ENCODE data around the gene EPS8L3. TPM values are rescaled to one million over a fixed set of nuclear protein-coding genes. Genes with fewer than 3 reads are reported as not detected.
"Not testable (repeated sequence)": the region's sequence is repeated elsewhere in the genome, so short reads cannot be mapped to it uniquely, and the experiment has no call there.

EPS8L3 gene
- total RNA-seq, 1 experiment from 2014 or later: 0.96 TPM

- Histone ChIP-seq H3K9ac (ENCODE audit: low read length) (no peak overlapping the region), H4K20me1 (ENCODE audit: insufficient read depth) (no peaks in the 10 kb centered on the region), H3K9me3 (ENCODE audit: control insufficient read depth in 1 of 2, insufficient read depth in 1 of 2, low read depth in 1 of 2, low read length in 2 of 2) (no peaks in the 10 kb centered on the region), H3K4me2 (ENCODE audit: low read length) (no peak overlapping the region), H3K9me2 (ENCODE audit: insufficient read depth) (no peaks in the 10 kb centered on the region), H3K79me2 (ENCODE audit: insufficient read depth, low read length) (no peaks in the 10 kb centered on the region), H3K4me1 (ENCODE audit: control insufficient read depth in 1 of 2, insufficient read depth in 2 of 2, low read length in 2 of 2) (peaks cover 12 to 25% of the 10 kb centered on the region in 2 experiments), H3K36me3 (ENCODE audit: control insufficient read depth in 1 of 2, insufficient read depth in 2 of 2, low read length in 2 of 2) (no peaks in the 10 kb centered on the region), H3K27me3 (ENCODE audit: insufficient read depth, low read length) (no peaks in the 10 kb centered on the region), H2AFZ (ENCODE audit: low read depth, low read length, poor library complexity, severe bottlenecking) (no peak overlapping the region), H3K4me3 (replicated peaks in 1 of 2; ENCODE audit: low read depth in 1 of 2, low read length in 2 of 2) (no peak overlapping the region), H3K27ac (ENCODE audit: low read depth, low read length) (no peak overlapping the region)
- intact Hi-C loops (cut with micrococcal nuclease): no loop called here
- no peak for DNase-seq (ENCODE audit: low read depth, low spot score)
- RAD21 ChIA-PET (ENCODE audit: low non-redundant PET in 1 of 2, low total read pairs in 2 of 2, uncharacterized antibody in 2 of 2, unreplicated experiment in 2 of 2): no interaction called here
- POLR2A ChIA-PET: no interaction called here
- ATAC-seq: no peak
- CTCF ChIA-PET: no interaction called here
- BruUV-seq (replicated peaks): no TSS peak
- TF ChIP-seq CTCF (IDR thresholded peaks at IDR 0.05 in 2 of 3, conservative IDR thresholded peaks at IDR 0.05 in 1 of 3; ENCODE audit: borderline replicate concordance in 1 of 3, insufficient read depth in 1 of 3, low read depth in 2 of 3, low read length in 2 of 3): no peak
- no peak for TF ChIP-seq CEBPB (IDR thresholded peaks at IDR 0.05; ENCODE audit: low read depth)
- TF ChIP-seq ZFX (IDR thresholded peaks at IDR 0.05): no peak
- TF ChIP-seq SP1 (IDR thresholded peaks at IDR 0.05; ENCODE audit: low read depth): no peak
- no peak for TF ChIP-seq ZNF274 (IDR thresholded peaks at IDR 0.05; ENCODE audit: low read depth, low read length)
- no peak for TF ChIP-seq ELF1 (IDR thresholded peaks at IDR 0.05; ENCODE audit: borderline replicate concordance, low read depth)
- TF ChIP-seq ATF3 (IDR thresholded peaks at IDR 0.05): no peak
- no peak for TF ChIP-seq EZH2 (IDR thresholded peaks at IDR 0.05)
- TF ChIP-seq FOSL1 (IDR thresholded peaks at IDR 0.05; ENCODE audit: low read depth): no peak
- TF ChIP-seq, protein P1, sequence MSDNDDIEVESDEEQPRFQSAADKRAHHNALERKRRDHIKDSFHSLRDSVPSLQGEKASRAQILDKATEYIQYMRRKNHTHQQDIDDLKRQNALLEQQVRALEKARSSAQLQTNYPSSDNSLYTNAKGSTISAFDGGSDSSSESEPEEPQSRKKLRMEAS (IDR thresholded peaks at IDR 0.05): no peak
- no peak for TF ChIP-seq CBX3 (IDR thresholded peaks at IDR 0.05; ENCODE audit: low read depth)
- TF ChIP-seq YY1 (IDR thresholded peaks at IDR 0.05; ENCODE audit: extremely low read depth, insufficient replicate concordance, low read depth, low read length): no peak
- TF ChIP-seq POLR2AphosphoS5 (IDR thresholded peaks at IDR 0.05; ENCODE audit: low read depth, low read length): no peak
- no peak for TF ChIP-seq POLR2A (IDR thresholded peaks at IDR 0.05; ENCODE audit: borderline replicate concordance, extremely low read depth, insufficient read depth, insufficient read length)
- no peak for TF ChIP-seq SIN3A (IDR thresholded peaks at IDR 0.05; ENCODE audit: low read depth)
- TF ChIP-seq SRF (IDR thresholded peaks at IDR 0.05; ENCODE audit: low read depth): no peak
- TF ChIP-seq RAD21 (IDR thresholded peaks at IDR 0.05; ENCODE audit: low read depth): no peak
- TF ChIP-seq, protein P2, sequence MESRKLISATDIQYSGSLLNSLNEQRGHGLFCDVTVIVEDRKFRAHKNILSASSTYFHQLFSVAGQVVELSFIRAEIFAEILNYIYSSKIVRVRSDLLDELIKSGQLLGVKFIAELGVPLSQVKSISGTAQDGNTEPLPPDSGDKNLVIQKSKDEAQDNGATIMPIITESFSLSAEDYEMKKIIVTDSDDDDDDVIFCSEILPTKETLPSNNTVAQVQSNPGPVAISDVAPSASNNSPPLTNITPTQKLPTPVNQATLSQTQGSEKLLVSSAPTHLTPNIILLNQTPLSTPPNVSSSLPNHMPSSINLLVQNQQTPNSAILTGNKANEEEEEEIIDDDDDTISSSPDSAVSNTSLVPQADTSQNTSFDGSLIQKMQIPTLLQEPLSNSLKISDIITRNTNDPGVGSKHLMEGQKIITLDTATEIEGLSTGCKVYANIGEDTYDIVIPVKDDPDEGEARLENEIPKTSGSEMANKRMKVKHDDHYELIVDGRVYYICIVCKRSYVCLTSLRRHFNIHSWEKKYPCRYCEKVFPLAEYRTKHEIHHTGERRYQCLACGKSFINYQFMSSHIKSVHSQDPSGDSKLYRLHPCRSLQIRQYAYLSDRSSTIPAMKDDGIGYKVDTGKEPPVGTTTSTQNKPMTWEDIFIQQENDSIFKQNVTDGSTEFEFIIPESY (IDR thresholded peaks at IDR 0.05; ENCODE audit: extremely low read depth, insufficient replicate concordance, low read length): no peak
These were observed 4.1 kb upstream of the EPS8L3 start for GRCh38 chr1:109767637-109768334.

DNA sequence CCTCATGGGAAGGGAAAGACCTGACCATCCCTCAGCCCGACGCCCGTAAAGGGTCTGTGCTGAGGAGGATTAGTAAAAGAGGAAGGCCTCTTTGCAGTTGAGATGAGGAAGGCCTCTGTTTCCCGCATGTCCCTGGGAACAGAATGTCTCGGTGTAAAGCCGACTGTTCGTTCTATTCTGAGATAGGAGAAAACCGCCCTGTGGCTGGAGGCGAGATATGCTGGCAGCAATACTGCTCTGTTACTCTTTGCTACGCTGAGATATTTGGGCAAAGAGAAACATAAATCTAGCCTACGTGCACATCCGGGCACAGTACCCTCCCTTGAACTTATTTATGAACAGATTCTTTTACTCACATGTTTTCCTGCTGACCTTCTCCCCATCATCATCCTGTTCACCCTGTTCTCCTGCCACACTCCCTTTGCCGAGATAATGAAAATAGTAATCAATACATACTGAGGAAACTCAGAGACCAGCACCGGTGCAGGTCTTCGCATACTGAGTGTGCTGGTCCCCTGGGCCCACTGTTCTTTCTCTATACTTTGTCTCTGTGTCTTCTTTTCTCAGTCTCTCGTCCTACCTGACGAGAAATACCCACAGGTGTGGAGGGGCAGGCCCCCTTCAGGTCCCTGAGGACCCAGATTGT is 3.4 kb upstream of the EPS8L3 start:
- BruUV-seq (replicated peaks); H3K27ac ChIP-seq (ENCODE audit: low read depth, low read length); ATAC-seq; CTCF ChIA-PET; H3K79me2 ChIP-seq (ENCODE audit: insufficient read depth, low read length); RAD21 ChIA-PET (ENCODE audit: low non-redundant PET in 1 of 2, low total read pairs in 2 of 2, uncharacterized antibody in 2 of 2, unreplicated experiment in 2 of 2); POLR2A ChIA-PET; H4K20me1 ChIP-seq (ENCODE audit: insufficient read depth); H3K27me3 ChIP-seq (ENCODE audit: insufficient read depth, low read length); H3K4me2 ChIP-seq (ENCODE audit: low read length); intact Hi-C loops (cut with micrococcal nuclease); H3K36me3 ChIP-seq (ENCODE audit: control insufficient read depth in 1 of 2, insufficient read depth in 2 of 2, low read length in 2 of 2); H3K9ac ChIP-seq (ENCODE audit: low read length); H3K9me2 ChIP-seq (ENCODE audit: insufficient read depth); H2AFZ ChIP-seq (ENCODE audit: low read depth, low read length, poor library complexity, severe bottlenecking); H3K4me3 ChIP-seq (replicated peaks in 1 of 2; ENCODE audit: low read depth in 1 of 2, low read length in 2 of 2); H3K9me3 ChIP-seq (ENCODE audit: control insufficient read depth in 1 of 2, insufficient read depth in 1 of 2, low read depth in 1 of 2, low read length in 2 of 2); DNase-seq (ENCODE audit: low read depth, low spot score): not testable (repeated sequence)
- H3K4me1 ChIP-seq (ENCODE audit: control insufficient read depth in 1 of 2, insufficient read depth in 2 of 2, low read length in 2 of 2): peaks cover 12 to 27% of the 10 kb centered on the region in 2 experiments

All from HCT116 (cell line).